K562 (cell line): ENCODE results near the gene KIAA0513. TPM values are rescaled to one million over a fixed set of nuclear protein-coding genes. Genes with fewer than 3 reads are reported as not detected.

Source experiments
- ATAC-seq: fragments of 200-7000 bp; cut with Tn5 transposase; 3 replicates; pipeline ENCODE4 v1.9.1; 2020; ENCODE audit warnings: moderate library complexity
- BruUV-seq: library from RNA; stranded (reverse); fragments of 400-500 nt; replicated peaks from 2 replicates; lab custom pipeline; 2021; lab: Mats Ljungman, UMichigan
- CTCF ChIA-PET: fragments of 300-600 bp; formaldehyde crosslinking; extraction: SDS; loops from one replicate; lab custom pipeline; 2021; ENCODE audit warnings: low intra/inter-chr PET ratio; lab: Yijun Ruan, JAX
- POLR2A ChIA-PET: fragments of 300-600, 350-650 bp; sonication (Branson Sonifier 250); formaldehyde crosslinking; extraction: SDS; loops from one replicate; lab custom pipeline; 2021; ENCODE audit warnings: antibody characterized with exemption, inconsistent platforms; lab: Yijun Ruan, JAX
- DNase-seq, 4 experiments: peaks; one replicate each; pipeline versions ENCODE4 v3.0.0 to v3.0.0-alpha.2; 2011 to 2018; ENCODE audit warnings: low spot score in 3 of 4, mixed read lengths in 3 of 4; ENCODE audit errors: extremely low read depth in 1 of 4
- FAIRE-seq: peaks from 2 replicates; lab custom pipeline; 2011; peaks lifted over from hg19 to GRCh38; lab: Jason Lieb, UNC
- H2AFZ ChIP-seq: 2 replicates; pipeline ENCODE4 v1.6.0; 2011; ENCODE audit warnings: low read depth, low read length, control low read depth, inconsistent platforms
- H3K27ac ChIP-seq: fragments of 200-600 bp; 3 replicates; pipeline ENCODE4 v1.8.0; 2011; ENCODE audit warnings: low read depth, mild to moderate bottlenecking, control low read depth, inconsistent platforms, low read length, moderate library complexity, mixed read lengths; ENCODE audit errors: extremely low read depth
- H3K27me3 ChIP-seq, 2 experiments: fragments of 300-600 bp in 1 of 2; 2 replicates in 1 of 2; 3 replicates in 1 of 2; pipeline versions ENCODE4 v1.6.0 to v1.8.0; 2011; ENCODE audit warnings: inconsistent platforms in 2 of 2, low read length in 2 of 2, mild to moderate bottlenecking in 1 of 2, mixed read lengths in 1 of 2, moderate library complexity in 1 of 2; ENCODE audit not compliant: control insufficient read depth in 2 of 2, insufficient read depth in 2 of 2
- H3K36me3 ChIP-seq: fragments of 300-600 bp; 3 replicates; pipeline ENCODE4 v1.8.0; 2011; ENCODE audit warnings: mild to moderate bottlenecking, low read length, inconsistent platforms; ENCODE audit not compliant: control insufficient read depth, insufficient read depth
- H3K4me1 ChIP-seq, 2 experiments: fragments of 200-600 bp in 1 of 2; replicated peaks in 1 of 2; 2 replicates in 1 of 2; 3 replicates in 1 of 2; pipeline versions ENCODE4 v1.5.1 to v1.8.0; 2011; ENCODE audit warnings: inconsistent platforms in 2 of 2, low read length in 2 of 2, mild to moderate bottlenecking in 1 of 2, mixed read lengths in 1 of 2, moderate library complexity in 1 of 2; ENCODE audit not compliant: control insufficient read depth in 2 of 2, insufficient read depth in 2 of 2
- H3K4me2 ChIP-seq: 2 replicates; pipeline ENCODE4 v1.6.1; 2011; ENCODE audit warnings: low read length, control low read depth, inconsistent platforms, mixed read lengths; ENCODE audit not compliant: insufficient read depth
- H3K4me3 ChIP-seq: fragments of 200-600 bp; sonication (generic), shearing (Covaris generic); 2 replicates; pipeline ENCODE4 v1.5.1; 2016; ENCODE audit warnings: control low read depth, inconsistent platforms
- H3K79me2 ChIP-seq: fragments of 200-600 bp; 3 replicates; pipeline ENCODE4 v1.8.0; 2011; ENCODE audit warnings: low read length, inconsistent platforms; ENCODE audit not compliant: control insufficient read depth, insufficient read depth
- H3K9ac ChIP-seq, 2 experiments: 2 replicates each; pipeline versions ENCODE4 v1.6.0 to v1.6.1; 2011; ENCODE audit warnings: low read depth in 2 of 2, low read length in 2 of 2, control low read depth in 1 of 2, inconsistent platforms in 1 of 2, mild to moderate bottlenecking in 1 of 2, mixed read lengths in 1 of 2; ENCODE audit not compliant: insufficient read depth in 1 of 2
- H3K9me1 ChIP-seq: one replicate; pipeline ENCODE4 v1.6.0; 2011; ENCODE audit warnings: inconsistent platforms, mild to moderate bottlenecking, low read length, moderate library complexity; ENCODE audit not compliant: control insufficient read depth, insufficient read depth
- H3K9me3 ChIP-seq: replicated peaks from 2 replicates; pipeline ENCODE4 v1.5.1; 2011; ENCODE audit warnings: low read depth, low read length, inconsistent platforms; ENCODE audit not compliant: control insufficient read depth, insufficient read depth
- H4K20me1 ChIP-seq: replicated peaks from 2 replicates; pipeline ENCODE4 v1.6.1; 2011; ENCODE audit warnings: low read length, inconsistent platforms, mixed read lengths; ENCODE audit not compliant: control insufficient read depth, insufficient read depth
- CXXC5 ChIP-seq: fragments of 250-450 bp; sonication (Bioruptor Pico); IDR thresholded peaks from 2 replicates; pipeline ENCODE4 v1.8.0; 2022; ENCODE audit warnings: inconsistent platforms, mild to moderate bottlenecking, moderate library complexity
- GATAD2A ChIP-seq: fragments of 450-650 bp; IDR thresholded peaks from 2 replicates; pipeline ENCODE4 v1.6.1; 2017
- HDAC1 ChIP-seq, 2 experiments: fragments of 450-650 bp; IDR thresholded peaks; 2 replicates each; pipeline ENCODE4 v1.6.1; 2016 to 2017; ENCODE audit warnings: inconsistent platforms in 1 of 2, mild to moderate bottlenecking in 1 of 2, moderate library complexity in 1 of 2
- HDGF ChIP-seq: fragments of 450-650 bp; IDR thresholded peaks from 2 replicates; pipeline ENCODE4 v1.6.1; 2016
- KDM1A ChIP-seq, 2 experiments: fragments of 450-650 bp; IDR thresholded peaks; 2 replicates each; pipeline ENCODE4 v1.6.1; 2016; ENCODE audit warnings: mild to moderate bottlenecking in 2 of 2
- KHSRP ChIP-seq: fragments of 450-650 bp; IDR thresholded peaks from 2 replicates; pipeline ENCODE4 v1.6.1; 2017
- MEF2D ChIP-seq: conservative IDR thresholded peaks from 2 replicates; pipeline ENCODE4 v1.6.1; 2016; ENCODE audit warnings: low read depth, missing genetic modification characterization, missing compliant biosample characterization
- MEIS2 ChIP-seq: fragments of 450-650 bp; IDR thresholded peaks from 2 replicates; pipeline ENCODE4 v1.6.1; 2014; ENCODE audit warnings: mild to moderate bottlenecking; ENCODE audit not compliant: partially characterized antibody
- NFATC3 ChIP-seq: fragments of 450-650 bp; IDR thresholded peaks from 2 replicates; pipeline ENCODE4 v1.6.1; 2017; ENCODE audit warnings: mild to moderate bottlenecking
- NRF1 ChIP-seq, 2 experiments: fragments of 450-650 bp; IDR thresholded peaks in 1 of 2; conservative IDR thresholded peaks in 1 of 2; 2 replicates each; pipeline ENCODE4 v1.6.1; 2014; ENCODE audit warnings: mild to moderate bottlenecking in 2 of 2
- PHF20 ChIP-seq: fragments of 450-650 bp; IDR thresholded peaks from 2 replicates; pipeline ENCODE4 v1.6.1; 2018; ENCODE audit not compliant: partially characterized antibody
- RBM25 ChIP-seq: fragments of 200-400 bp; formaldehyde crosslinking; IDR thresholded peaks from 2 replicates; pipeline ENCODE4 v1.6.1; 2018; ENCODE audit warnings: low read length, low read depth, moderate library complexity; ENCODE audit not compliant: severe bottlenecking
- RFX7 ChIP-seq: fragments of 250-450 bp; sonication (Bioruptor Pico); IDR thresholded peaks from 2 replicates; pipeline ENCODE4 v1.5.1; 2021; ENCODE audit warnings: mild to moderate bottlenecking
- RHOXF2B ChIP-seq: fragments of 250-450 bp; sonication (Bioruptor Pico); conservative IDR thresholded peaks from 2 replicates; pipeline ENCODE4 v1.5.1; 2021
- TBL1XR1 ChIP-seq, 2 experiments: IDR thresholded peaks; 2 replicates each; pipeline ENCODE4 v1.6.1; 2012; ENCODE audit warnings: improper control_type of control experiment in 2 of 2, low read length in 2 of 2, mild to moderate bottlenecking in 1 of 2
- TEAD1 ChIP-seq, 2 experiments: fragments of 450-650 bp in 1 of 2; sonication (generic) in 1 of 2; formaldehyde crosslinking; IDR thresholded peaks; 2 replicates each; pipeline versions ENCODE4 v1.4.0 to v1.8.0; 2020 to 2022; ENCODE audit warnings: mild to moderate bottlenecking in 2 of 2, missing genetic modification reagents in 1 of 2
- U2AF2 ChIP-seq: fragments of 200-400 bp; formaldehyde crosslinking; optimal IDR thresholded peaks from 2 replicates; pipeline ENCODE3; 2017; ENCODE audit warnings: low read depth, mild to moderate bottlenecking, low read length
- ZNF143 ChIP-seq: sonication (generic); formaldehyde crosslinking; IDR thresholded peaks from 2 replicates; pipeline ENCODE4 v1.9.0; 2022; ENCODE audit warnings: mild to moderate bottlenecking, missing genetic modification reagents
- ZNF75A ChIP-seq: fragments of 450-650 bp; formaldehyde crosslinking; IDR thresholded peaks from 2 replicates; pipeline ENCODE4 v1.4.0; 2020; ENCODE audit warnings: mild to moderate bottlenecking
- ZSCAN29 ChIP-seq: fragments of 450-650 bp; IDR thresholded peaks from 2 replicates; pipeline ENCODE4 v1.6.1; 2017
- WGBS: fragments of 100-300 bp; shearing (Covaris generic); methylation state at CpG from one replicate; pipeline ENCODE4 v1.1.6; 2016; ENCODE audit warnings: low coverage, mixed read lengths; ENCODE audit not compliant: insufficient coverage; ENCODE audit errors: missing lambda C conversion rate; 5-methylcytosine and 5-hydroxymethylcytosine counted together
- in situ Hi-C: fragments of 300-500 bp; cut with MboI; formaldehyde crosslinking; loops from 4 replicates; pipeline ENCODE4 v1.15.0; 2018; ENCODE audit warnings: inconsistent platforms, mixed read lengths
- intact Hi-C: fragments of 100-400 bp; cut with micrococcal nuclease; formaldehyde crosslinking; loops from 2 replicates; pipeline ENCODE4 v1.14.2; 2022
- polyA plus RNA-seq, 8 experiments: library from polyadenylated mRNA; depleted of rRNA in 4 of 8; stranded (reverse) in 5 of 8; unstranded in 3 of 8; fragments of >200 nt; fragmentation: Nextera tagmentation in 2 of 8; fragmentation: Illumina TruSeq in 1 of 8; extraction: Ambion mirVana in 2 of 8; extraction: Trizol in 1 of 8; gene quantifications; 2 replicates each; pipeline versions ENCODE4 v1.2.1 to v1.2.3, GENCODE V29; 2011 to 2014; ENCODE audit warnings: inconsistent platforms in 1 of 8, missing spikeins in 1 of 8
- total RNA-seq, 7 experiments: library from RNA; depleted of rRNA in 6 of 7; stranded (reverse); fragments of >200 nt in 6 of 7; fragmentation: Illumina TruSeq in 2 of 7; extraction: Trizol in 2 of 7; gene quantifications; 2 replicates each; pipeline versions ENCODE4 v1.2.1 to v1.2.3, GENCODE V29; 2011 to 2021; ENCODE audit warnings: low replicate concordance in 1 of 7
- TF ChIP-seq, protein P1 (sequence below): fragments of 250-450 bp; sonication (Bioruptor Pico); IDR thresholded peaks from 2 replicates; pipeline ENCODE4 v1.4.0; 2020; ENCODE audit warnings: mild to moderate bottlenecking, moderate library complexity
- TF ChIP-seq, protein P2 (sequence below), 2 experiments: fragments of 200-800 bp in 1 of 2; sonication (Bioruptor generic) in 1 of 2; sonication (generic) in 1 of 2; formaldehyde crosslinking in 1 of 2; IDR thresholded peaks in 1 of 2; conservative IDR thresholded peaks in 1 of 2; 2 replicates each; pipeline versions ENCODE4 v1.5.0 to v1.6.1; 2016 to 2020; ENCODE audit warnings: missing compliant biosample characterization in 1 of 2, missing genetic modification characterization in 1 of 2, missing genetic modification reagents in 1 of 2

KIAA0513 gene
- total and polyA plus RNA-seq, 9 of the 15 experiments (the other 6 are each of a cell fraction or from before 2014, with no cell fraction given), result 0.18 to 13.7 (median 10.2) TPM

DNA sequence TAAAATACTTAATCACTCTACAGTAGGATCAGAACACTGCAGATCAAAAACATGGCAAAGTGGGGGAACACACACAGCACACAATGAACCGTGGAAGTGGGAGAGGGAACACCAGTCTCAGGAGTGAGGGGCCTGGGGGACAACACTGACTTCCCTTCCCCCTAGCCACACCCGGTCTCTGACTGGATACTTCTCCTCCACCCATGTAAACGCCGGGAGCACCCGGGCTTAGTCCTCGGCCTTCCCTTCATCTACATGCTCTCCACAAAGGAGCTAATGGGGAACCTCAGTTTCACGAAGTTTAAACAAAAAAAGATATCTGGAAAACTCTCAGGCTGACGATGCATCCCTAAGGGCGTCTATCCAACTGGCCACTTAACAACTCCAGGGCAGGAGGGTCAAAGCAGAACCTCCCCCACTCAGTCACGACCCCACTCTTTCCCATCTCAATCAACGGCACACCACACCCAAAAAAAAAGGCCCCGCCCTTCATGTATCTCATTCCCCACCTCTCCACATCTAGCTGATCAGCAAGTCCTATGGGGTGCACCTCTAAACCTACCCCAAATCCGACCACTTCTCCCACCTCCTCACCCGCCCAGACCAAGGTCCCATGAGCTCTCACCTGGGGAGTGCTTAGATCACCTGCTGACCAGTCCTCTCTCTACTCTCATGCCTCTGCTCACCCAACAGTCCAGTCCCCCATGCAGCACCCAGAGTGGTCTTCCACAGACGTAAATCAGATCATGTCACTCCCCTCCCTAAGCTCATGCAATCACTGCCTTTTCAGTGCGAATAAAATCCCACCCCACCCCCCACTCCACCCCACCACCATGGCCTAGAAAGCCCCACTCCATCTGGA lies 23.6 kb upstream of the KIAA0513 start:
- Histone ChIP-seq H3K4me1 (peaks cover 38 to 51% of the 10 kb centered on the region in 2 experiments), H2AFZ (no peak overlapping the region), H4K20me1 (peaks cover 45% of the 10 kb centered on the region), H3K4me3 (no peak overlapping the region), H3K4me2 (peak overlapping the region; percentile 34; the same call in 1 of the 2 replicates), H3K9me3 (no peaks in the 10 kb centered on the region), H3K27me3 (no peaks in the 10 kb centered on the region), H3K9ac (peak overlapping the region in 1 of 2 experiments; percentile 73; a peak in 1 of 4 replicates), H3K79me2 (peaks cover 95% of the 10 kb centered on the region), H3K27ac (0 out of 3 replicates have a peak overlapping the region, but pooled peaks have one; percentile 10), H3K9me1 (peaks cover 16% of the 10 kb centered on the region), H3K36me3 (peaks cover 63% of the 10 kb centered on the region)
- CTCF ChIA-PET, result no interaction called here
- BruUV-seq, result no TSS peak
- WGBS, result 26% methylated on average over 16 of the region's 16 CpGs
- ATAC-seq (peak; percentile 10; the same call in 1 of the 3 replicates), DNase-seq (peak in 2 of 4 experiments; percentile 28 to 31), FAIRE-seq (no peak)
- in situ Hi-C loops, result no loop called here
- intact Hi-C loops, result no loop called here
- POLR2A ChIA-PET, result interaction anchor here (0.8 to 2.8 kb wide), 2 partner anchors 8 to 22 kb away, joined by 3 to 15 read pairs; no protein-coding TSS in a partner anchor
- no peak for TF ChIP-seq TEAD1 (CRISPR knock-in tag; IDR thresholded peaks at IDR 0.05)
- no peak for TF ChIP-seq PHF20
- no peak for TF ChIP-seq ZNF75A (CRISPR knock-in tag)
- TF ChIP-seq ZSCAN29, result no peak
- TF ChIP-seq HDAC1 (IDR thresholded peaks at IDR 0.05), result peak in 1 of 2 experiments; percentile 54; a peak in 1 of 4 replicates
- TF ChIP-seq RFX7 (CRISPR knock-in tag), result no peak
- 0 out of 2 replicates have a peak, but pooled peaks have one; percentile 11 for TF ChIP-seq CXXC5 (CRISPR knock-in tag)
- no peak for TF ChIP-seq ZNF143 (CRISPR knock-in tag)
- no peak for TF ChIP-seq NFATC3
- no peak for TF ChIP-seq MEF2D (tag)
- TF ChIP-seq MEIS2, result no peak
- TF ChIP-seq NRF1 (conservative IDR thresholded peaks at IDR 0.05 in 1 of 2, IDR thresholded peaks at IDR 0.05 in 1 of 2), result no peak
- no peak for TF ChIP-seq KHSRP
- TF ChIP-seq RHOXF2B (CRISPR knock-in tag), result no peak
- TF ChIP-seq GATAD2A, result no peak
- no peak for TF ChIP-seq TBL1XR1 (IDR thresholded peaks at IDR 0.05; ENCODE audit: low read length in 2 of 2)
- TF ChIP-seq U2AF2, result no peak
- no peak for TF ChIP-seq RBM25
- TF ChIP-seq, protein P1, sequence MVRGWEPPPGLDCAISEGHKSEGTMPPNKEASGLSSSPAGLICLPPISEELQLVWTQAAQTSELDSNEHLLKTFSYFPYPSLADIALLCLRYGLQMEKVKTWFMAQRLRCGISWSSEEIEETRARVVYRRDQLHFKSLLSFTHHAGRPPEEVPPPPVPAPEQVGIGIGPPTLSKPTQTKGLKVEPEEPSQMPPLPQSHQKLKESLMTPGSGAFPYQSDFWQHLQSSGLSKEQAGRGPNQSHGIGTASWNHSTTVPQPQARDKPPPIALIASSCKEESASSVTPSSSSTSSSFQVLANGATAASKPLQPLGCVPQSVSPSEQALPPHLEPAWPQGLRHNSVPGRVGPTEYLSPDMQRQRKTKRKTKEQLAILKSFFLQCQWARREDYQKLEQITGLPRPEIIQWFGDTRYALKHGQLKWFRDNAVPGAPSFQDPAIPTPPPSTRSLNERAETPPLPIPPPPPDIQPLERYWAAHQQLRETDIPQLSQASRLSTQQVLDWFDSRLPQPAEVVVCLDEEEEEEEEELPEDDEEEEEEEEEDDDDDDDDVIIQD, result no peak
- TF ChIP-seq, protein P2, sequence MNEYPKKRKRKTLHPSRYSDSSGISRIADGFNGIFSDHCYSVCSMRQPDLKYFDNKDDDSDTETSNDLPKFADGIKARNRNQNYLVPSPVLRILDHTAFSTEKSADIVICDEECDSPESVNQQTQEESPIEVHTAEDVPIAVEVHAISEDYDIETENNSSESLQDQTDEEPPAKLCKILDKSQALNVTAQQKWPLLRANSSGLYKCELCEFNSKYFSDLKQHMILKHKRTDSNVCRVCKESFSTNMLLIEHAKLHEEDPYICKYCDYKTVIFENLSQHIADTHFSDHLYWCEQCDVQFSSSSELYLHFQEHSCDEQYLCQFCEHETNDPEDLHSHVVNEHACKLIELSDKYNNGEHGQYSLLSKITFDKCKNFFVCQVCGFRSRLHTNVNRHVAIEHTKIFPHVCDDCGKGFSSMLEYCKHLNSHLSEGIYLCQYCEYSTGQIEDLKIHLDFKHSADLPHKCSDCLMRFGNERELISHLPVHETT (CRISPR knock-in tag; conservative IDR thresholded peaks at IDR 0.05 in 1 of 2, IDR thresholded peaks at IDR 0.05 in 1 of 2), result no peak
- peak; percentile 76 to 83; a peak in 3 of 4 replicates for TF ChIP-seq KDM1A (IDR thresholded peaks at IDR 0.05)
- TF ChIP-seq HDGF, result peak; percentile 74; the same call in 1 of the 2 replicates
